ENCODE data around the gene FBXL16.
A peak's percentile ranks its signal among the peaks of the same experiment; 100 is the strongest.

Gene FBXL16

DNA sequence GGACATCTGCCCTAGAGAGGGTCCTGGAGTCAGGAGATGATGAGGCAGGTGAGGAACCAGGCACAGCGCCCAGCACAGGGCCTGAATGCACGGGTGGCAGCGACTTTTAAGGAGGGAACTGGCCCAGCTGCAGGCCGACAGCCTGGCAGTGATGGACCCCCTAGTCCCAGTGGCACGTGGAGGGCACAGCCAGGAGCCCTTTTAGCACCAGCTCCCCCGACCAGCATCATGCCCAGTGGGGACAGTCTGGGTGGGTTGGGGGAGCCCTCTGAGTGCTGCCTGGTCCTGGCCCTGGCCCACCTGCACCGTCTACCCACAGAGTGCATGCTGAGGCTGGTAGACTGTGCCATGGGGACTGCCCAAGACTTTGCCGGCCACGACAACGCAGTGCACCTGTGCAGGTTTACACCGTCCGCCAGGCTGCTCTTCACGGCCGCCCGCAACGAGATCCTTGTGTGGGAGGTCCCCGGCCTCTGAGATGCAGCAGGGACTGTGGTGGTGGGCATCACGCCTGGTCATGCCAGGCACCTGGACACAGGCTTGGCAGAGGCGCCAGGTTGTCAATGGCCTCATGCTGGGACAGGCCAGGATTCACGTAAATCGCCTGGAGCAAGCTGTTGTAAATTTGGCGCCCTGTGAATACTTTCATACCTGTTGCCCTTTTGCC is 38.4 kb downstream of the FBXL16 start:
- FAIRE-seq (peak; percentile 42), DNase-seq (ENCODE audit: low spot score) (no peak)

GRCh38 chr16:666572-666971 is 39.0 kb downstream of the FBXL16 start:
- DNase-seq (ENCODE audit: low spot score) = no peak
- no peak for FAIRE-seq

GRCh38 chr16:662597-662996 is 43.0 kb downstream of the FBXL16 start:
- no peak for DNase-seq (ENCODE audit: low spot score)
- FAIRE-seq = peak; percentile 37

DNA sequence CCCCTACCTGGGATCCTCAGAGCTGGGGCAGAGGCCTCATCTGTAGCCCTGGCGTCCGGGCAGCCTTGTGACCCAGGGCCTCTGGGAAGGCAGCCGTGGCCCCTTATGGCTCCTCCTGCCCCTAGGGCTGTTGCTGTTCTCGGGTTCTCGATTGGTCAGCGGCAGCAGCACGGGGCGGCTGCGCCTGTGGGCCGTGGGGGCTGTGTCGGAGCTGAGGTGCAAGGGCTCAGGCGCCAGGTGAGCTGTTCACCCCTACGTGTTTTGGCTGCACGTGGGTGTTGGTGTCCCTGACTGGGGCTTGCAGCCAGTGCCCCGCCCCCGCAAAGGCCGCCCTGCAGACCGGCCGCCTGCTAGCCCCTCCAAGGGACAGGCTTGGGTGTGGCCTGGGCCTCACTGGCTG is 43.5 kb downstream of the FBXL16 start:
- FAIRE-seq (no peak), DNase-seq (ENCODE audit: low spot score) (no peak)

- DNase-seq (ENCODE audit: low spot score) (no peak), FAIRE-seq (no peak)
Observed at GRCh38 chr16:661184-661821, 44.3 kb downstream of the FBXL16 start.

- DNase-seq (ENCODE audit: low spot score) = peak; percentile 86
- no peak for FAIRE-seq
Observed at GRCh38 chr16:660459-661183, 45.0 kb downstream of the FBXL16 start.

- FAIRE-seq = no peak
- no peak for DNase-seq (ENCODE audit: low spot score)
Observed at GRCh38 chr16:660132-660458, 45.5 kb downstream of the FBXL16 start.

GRCh38 chr16:659618-660017 is 46.0 kb downstream of the FBXL16 start:
- DNase-seq (ENCODE audit: low spot score) (no peak), FAIRE-seq (no peak)

- FAIRE-seq = no peak
- no peak for DNase-seq (ENCODE audit: low spot score)
Observed at GRCh38 chr16:658679-659571, 46.7 kb downstream of the FBXL16 start.

- FAIRE-seq (no peak), DNase-seq (ENCODE audit: low spot score) (no peak)
Observed at GRCh38 chr16:657487-657886, 48.1 kb downstream of the FBXL16 start.

DNA sequence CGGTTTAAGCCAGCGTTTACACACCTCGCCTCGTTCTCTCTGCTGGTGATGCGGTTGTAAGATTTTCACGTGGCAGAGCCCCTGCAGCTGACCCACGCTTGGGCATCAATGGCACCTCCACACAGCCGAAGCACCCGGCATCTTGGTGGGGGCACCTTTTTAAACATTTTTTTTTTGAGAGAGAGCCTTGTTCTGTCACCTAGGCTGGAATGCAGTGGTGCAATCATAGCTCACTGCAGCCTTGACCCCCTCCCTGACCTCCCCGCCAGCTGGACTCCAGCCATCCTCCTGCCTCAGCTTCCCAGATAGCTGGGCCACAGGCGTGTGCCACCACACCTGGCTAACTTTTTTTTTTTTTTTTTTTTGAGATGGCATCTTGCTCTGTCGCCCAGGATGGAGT is 51.6 kb downstream of the FBXL16 start:
- DNase-seq (ENCODE audit: low spot score) (no peak), FAIRE-seq (no peak)

DNA sequence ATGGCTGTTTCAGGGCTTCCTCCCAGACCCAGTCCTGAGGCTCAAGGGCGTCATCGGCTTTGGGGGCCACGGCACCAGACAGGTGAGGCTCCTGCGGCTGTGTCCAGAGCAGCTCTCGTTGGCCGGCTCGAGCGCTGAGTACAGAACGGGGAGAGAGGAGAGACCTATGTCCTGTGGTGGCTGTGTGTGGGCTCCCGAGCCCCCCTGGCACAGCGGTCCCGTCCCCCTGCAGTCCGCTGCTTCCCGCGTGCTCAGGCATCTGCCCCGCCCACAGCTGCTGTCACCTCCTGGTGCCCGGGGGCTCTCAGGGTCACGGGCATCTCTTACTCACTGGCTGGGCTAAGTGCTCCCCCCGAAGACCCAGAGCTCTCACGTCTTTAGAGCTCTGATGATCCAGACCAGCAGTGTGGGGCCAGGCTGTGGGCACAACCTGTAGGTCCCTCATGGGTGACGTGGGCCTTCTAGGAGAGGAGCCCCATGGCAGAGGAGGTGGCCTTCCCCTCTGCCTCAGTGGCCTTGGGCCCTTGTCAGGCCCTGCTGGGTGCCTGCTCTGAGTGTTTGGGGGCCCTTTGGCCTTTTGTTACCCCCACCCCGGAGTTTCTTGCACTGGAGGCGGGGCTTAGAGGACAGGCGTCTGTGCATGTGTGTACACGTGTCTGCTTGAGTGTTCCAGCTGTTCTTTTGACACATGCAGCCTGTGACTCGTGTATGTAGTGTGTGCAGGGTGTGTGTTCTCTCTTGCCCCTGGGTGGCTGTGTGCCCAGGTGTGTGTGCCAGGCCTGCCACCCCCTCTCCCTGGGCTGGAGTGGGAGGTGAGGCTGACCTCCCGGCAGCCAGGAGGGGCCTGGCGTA is 52.9 kb downstream of the FBXL16 start:
- no peak for FAIRE-seq

GRCh38 chr16:651844-652243 is 53.8 kb downstream of the FBXL16 start:
- DNase-seq (ENCODE audit: low spot score) (no peak), FAIRE-seq (no peak)

More for the DNA sequence above, 52.9 kb downstream of the FBXL16 start:
- no peak for DNase-seq (ENCODE audit: low spot score)

- DNase-seq (ENCODE audit: low spot score) = no peak
- FAIRE-seq = no peak
Observed at GRCh38 chr16:649631-650030, 56.0 kb downstream of the FBXL16 start.

DNA sequence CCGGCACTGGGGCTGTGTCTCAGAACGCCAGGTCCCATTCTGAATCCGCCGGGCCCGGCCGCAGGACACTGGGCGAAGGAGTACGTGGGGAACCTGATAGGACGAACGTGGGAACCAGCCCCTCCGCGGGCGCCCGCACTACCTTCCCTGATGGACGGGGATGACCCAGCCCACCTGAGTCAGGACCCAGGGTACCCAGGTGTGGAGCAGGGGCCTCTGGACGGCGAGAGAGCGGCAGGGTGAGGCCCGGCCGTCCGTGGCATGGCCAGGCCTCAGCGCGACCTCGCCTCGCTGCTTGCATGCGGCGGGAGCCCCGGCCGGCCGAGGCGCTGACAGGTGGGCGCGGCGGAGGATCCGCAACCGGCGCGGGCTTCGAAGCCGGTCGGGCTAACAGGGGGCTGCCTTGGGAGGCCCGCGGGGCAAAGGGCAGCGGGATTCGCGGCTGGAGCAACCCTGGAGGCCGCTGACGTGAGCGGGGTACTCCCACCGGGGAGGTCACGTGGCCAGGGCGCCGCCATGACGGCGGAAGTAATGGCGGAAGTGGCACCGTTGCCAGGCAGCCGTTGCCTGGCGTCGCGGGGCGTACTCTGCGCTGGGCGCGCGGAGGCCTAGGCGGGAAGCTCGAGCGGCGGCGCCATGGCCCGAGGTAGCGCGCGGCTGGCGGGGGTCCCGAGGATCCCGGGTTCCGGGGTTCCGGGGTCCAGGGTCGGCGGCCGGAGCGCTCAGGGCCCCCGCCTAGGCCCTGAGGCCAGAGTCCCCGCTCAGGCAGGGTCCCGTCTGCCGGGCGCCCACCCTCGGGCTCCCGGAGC is 56.6 kb downstream of the FBXL16 start, which contains the start of gene WDR90:
TSS of gene WDR90 (plus strand) at position 585 of the 809 bp plus-strand sequence. CDS start at position 637, 52 bp downstream.
- FAIRE-seq (peak; percentile 99), DNase-seq (ENCODE audit: low spot score) (peak; percentile 96)

DNA sequence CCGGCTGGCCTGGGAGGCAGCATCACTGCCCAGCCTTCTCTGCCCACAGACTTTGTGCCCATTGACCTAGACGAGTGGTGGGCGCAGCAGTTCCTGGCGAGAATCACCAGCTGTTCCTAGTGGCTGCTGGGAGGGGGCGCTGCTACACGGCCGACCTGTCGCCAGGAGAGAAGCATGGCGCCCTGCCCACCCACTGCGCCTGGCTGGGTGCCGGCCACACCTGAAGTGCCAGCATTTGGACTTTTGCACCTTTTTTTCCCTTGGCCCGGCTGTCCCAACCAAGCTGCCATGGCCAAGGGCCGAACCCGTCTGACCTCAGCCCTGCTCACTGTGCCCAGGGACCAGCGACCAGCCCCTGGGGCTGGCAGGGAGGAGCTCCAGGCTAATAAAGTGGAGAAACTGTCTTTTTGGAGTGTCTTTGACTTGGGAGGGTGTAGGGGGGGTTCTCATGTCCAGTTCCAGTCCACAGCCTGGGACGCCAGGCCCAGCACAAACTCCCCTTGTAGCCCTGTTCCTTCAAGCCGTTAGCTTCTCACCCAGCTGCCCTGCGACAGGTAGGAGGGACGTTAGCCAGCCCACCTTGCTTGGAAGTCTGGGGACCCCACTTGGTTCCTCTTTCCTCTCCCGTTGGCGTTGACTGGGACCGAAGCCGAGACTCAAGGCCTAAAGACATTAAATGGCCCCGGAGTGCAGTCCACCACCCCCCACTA is 57.4 kb downstream of the FBXL16 start:
- DNase-seq (ENCODE audit: low spot score) = peak; percentile 54
- no peak for FAIRE-seq

DNA sequence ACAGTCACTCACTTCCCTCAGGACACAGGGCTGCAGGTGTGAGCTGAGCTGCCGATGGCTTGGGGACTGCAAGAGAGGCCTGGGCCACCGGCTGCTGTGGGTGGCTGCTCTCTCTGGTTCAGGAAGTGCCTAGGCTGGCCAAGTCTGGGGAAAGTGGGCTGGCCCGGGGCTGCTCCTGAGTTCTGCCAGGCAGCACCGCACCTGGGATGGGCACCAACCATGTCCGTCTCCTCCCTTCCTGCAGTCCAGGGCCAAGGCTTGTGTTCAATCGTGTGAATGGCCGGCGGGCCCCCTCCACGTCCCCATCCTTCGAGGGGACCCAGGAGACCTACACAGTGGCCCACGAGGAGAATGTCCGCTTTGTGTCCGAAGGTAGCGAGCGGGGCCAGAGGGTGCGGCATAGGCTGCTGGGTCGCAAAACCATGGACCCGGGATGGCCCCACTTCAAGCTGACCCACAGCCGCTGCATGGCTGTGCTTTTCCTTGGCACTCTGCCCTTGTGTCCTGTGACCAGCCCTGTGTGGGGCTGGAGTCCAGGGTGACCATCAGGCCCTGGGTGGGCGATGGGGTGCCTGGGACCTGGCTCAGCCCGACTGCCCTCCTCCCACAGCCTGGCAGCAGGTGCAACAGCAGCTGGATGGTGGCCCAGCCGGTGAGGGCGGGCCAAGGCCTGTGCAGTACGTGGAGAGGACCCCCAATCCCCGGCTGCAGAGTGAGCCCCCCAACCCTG is 58.3 kb downstream of the FBXL16 start:
- FAIRE-seq = no peak
- no peak for DNase-seq (ENCODE audit: low spot score)

- DNase-seq (ENCODE audit: low spot score) (no peak), FAIRE-seq (no peak)
Observed at GRCh38 chr16:646679-647172, 58.9 kb downstream of the FBXL16 start.
